ENCODE data around the gene CLIC4. TPM values are rescaled to one million over a fixed set of nuclear protein-coding genes. Genes with fewer than 3 reads are reported as not detected.
A peak's percentile ranks its signal among the peaks of the same experiment; 100 is the strongest.
"Not testable (repeated sequence)": the region's sequence is repeated elsewhere in the genome, so short reads cannot be mapped to it uniquely, and the experiment has no call there.

CLIC4 gene
- total RNA-seq, 1 experiment from 2014 or later: 87.4 TPM

- DNase-seq: no peak
- H3K4me3 ChIP-seq (ENCODE audit: low read length): no peak overlapping the region
- H3K27ac ChIP-seq (ENCODE audit: low read length): no peak overlapping the region
- no peaks in the 10 kb centered on the region for H3K9me2 ChIP-seq (replicated peaks; ENCODE audit: insufficient read depth, low read length)
- no peaks in the 10 kb centered on the region for H3K36me3 ChIP-seq (ENCODE audit: insufficient read depth, low read length)
- no peaks in the 10 kb centered on the region for H3K79me2 ChIP-seq (ENCODE audit: low read length)
- H3K27me3 ChIP-seq (ENCODE audit: low read length): no peaks in the 10 kb centered on the region
- no peaks in the 10 kb centered on the region for H4K20me1 ChIP-seq (ENCODE audit: insufficient read depth, low read depth, low read length)
- no peak overlapping the region for H3K4me2 ChIP-seq (ENCODE audit: low read depth, low read length, poor library complexity, severe bottlenecking)
- H2AFZ ChIP-seq (ENCODE audit: low read length): peak overlapping the region; percentile 42; the same call in 1 of the 2 replicates
- H3K4me1 ChIP-seq (ENCODE audit: low read length): peaks cover 7% of the 10 kb centered on the region
- no peaks in the 10 kb centered on the region for H3K9me3 ChIP-seq (ENCODE audit: low read length)
- no peak overlapping the region for H3K9ac ChIP-seq (ENCODE audit: low read length)
Measured at GRCh38 chr1:24724345-24725208, 20.7 kb upstream of the CLIC4 start.

- no peak overlapping the region for H3K4me2 ChIP-seq (ENCODE audit: low read depth, low read length, poor library complexity, severe bottlenecking)
- no peak overlapping the region for H2AFZ ChIP-seq (ENCODE audit: low read length)
- H3K9ac ChIP-seq (ENCODE audit: low read length): no peak overlapping the region
Measured at GRCh38 chr1:24725209-24725651, 20.0 kb upstream of the CLIC4 start.

GRCh38 chr1:24726741-24727140, 18.5 kb upstream of the CLIC4 start:
- peak; percentile 25 for DNase-seq
- Histone ChIP-seq H2AFZ (ENCODE audit: low read length) (no peak overlapping the region), H4K20me1 (ENCODE audit: insufficient read depth, low read depth, low read length) (no peaks in the 10 kb centered on the region), H3K9ac (ENCODE audit: low read length) (no peak overlapping the region), H3K79me2 (ENCODE audit: low read length) (no peaks in the 10 kb centered on the region), H3K27ac (ENCODE audit: low read length) (no peak overlapping the region), H3K9me2 (replicated peaks; ENCODE audit: insufficient read depth, low read length) (no peaks in the 10 kb centered on the region), H3K9me3 (ENCODE audit: low read length) (no peaks in the 10 kb centered on the region), H3K27me3 (ENCODE audit: low read length) (no peaks in the 10 kb centered on the region), H3K4me1 (ENCODE audit: low read length) (peaks cover 7% of the 10 kb centered on the region), H3K36me3 (ENCODE audit: insufficient read depth, low read length) (no peaks in the 10 kb centered on the region), H3K4me3 (ENCODE audit: low read length) (no peak overlapping the region), H3K4me2 (ENCODE audit: low read depth, low read length, poor library complexity, severe bottlenecking) (no peak overlapping the region)

More at GRCh38 chr1:24725209-24725651, 20.0 kb upstream of the CLIC4 start:
- no peak for DNase-seq
- no peaks in the 10 kb centered on the region for H3K27me3 ChIP-seq (ENCODE audit: low read length)
- peaks cover 7% of the 10 kb centered on the region for H3K4me1 ChIP-seq (ENCODE audit: low read length)
- H3K4me3 ChIP-seq (ENCODE audit: low read length): no peak overlapping the region
- no peak overlapping the region for H3K27ac ChIP-seq (ENCODE audit: low read length)
- H3K9me3 ChIP-seq (ENCODE audit: low read length): no peaks in the 10 kb centered on the region
- no peaks in the 10 kb centered on the region for H3K36me3 ChIP-seq (ENCODE audit: insufficient read depth, low read length)
- H3K9me2 ChIP-seq (replicated peaks; ENCODE audit: insufficient read depth, low read length): no peaks in the 10 kb centered on the region
- H3K79me2 ChIP-seq (ENCODE audit: low read length): no peaks in the 10 kb centered on the region
- H4K20me1 ChIP-seq (ENCODE audit: insufficient read depth, low read depth, low read length): no peaks in the 10 kb centered on the region

- H3K27me3 ChIP-seq (ENCODE audit: low read length): no peaks in the 10 kb centered on the region
- no peak overlapping the region for H3K27ac ChIP-seq (ENCODE audit: low read length)
- H3K9me2 ChIP-seq (replicated peaks; ENCODE audit: insufficient read depth, low read length): no peaks in the 10 kb centered on the region
- no peaks in the 10 kb centered on the region for H3K79me2 ChIP-seq (ENCODE audit: low read length)
- peaks cover 7% of the 10 kb centered on the region for H3K4me1 ChIP-seq (ENCODE audit: low read length)
- peak overlapping the region; percentile 71; the same call in 1 of the 2 replicates for H2AFZ ChIP-seq (ENCODE audit: low read length)
- H3K36me3 ChIP-seq (ENCODE audit: insufficient read depth, low read length): no peaks in the 10 kb centered on the region
- peak overlapping the region; percentile 41; the same call in 1 of the 2 replicates for H3K4me3 ChIP-seq (ENCODE audit: low read length)
- peak; percentile 42 for DNase-seq
- no peaks in the 10 kb centered on the region for H4K20me1 ChIP-seq (ENCODE audit: insufficient read depth, low read depth, low read length)
- peak overlapping the region; percentile 54 for H3K9ac ChIP-seq (ENCODE audit: low read length)
- H3K4me2 ChIP-seq (ENCODE audit: low read depth, low read length, poor library complexity, severe bottlenecking): peak overlapping the region; percentile 65
- no peaks in the 10 kb centered on the region for H3K9me3 ChIP-seq (ENCODE audit: low read length)
Measured at GRCh38 chr1:24727501-24728216, 17.6 kb upstream of the CLIC4 start.

- H3K27me3 ChIP-seq (ENCODE audit: low read length): no peaks in the 10 kb centered on the region
- H3K27ac ChIP-seq (ENCODE audit: low read length): no peak overlapping the region
- H2AFZ ChIP-seq (ENCODE audit: low read length): no peak overlapping the region
- H3K4me1 ChIP-seq (ENCODE audit: low read length): peaks cover 7% of the 10 kb centered on the region
- DNase-seq: no peak
- no peaks in the 10 kb centered on the region for H3K79me2 ChIP-seq (ENCODE audit: low read length)
- H3K9ac ChIP-seq (ENCODE audit: low read length): no peak overlapping the region
- no peak overlapping the region for H3K4me2 ChIP-seq (ENCODE audit: low read depth, low read length, poor library complexity, severe bottlenecking)
- no peaks in the 10 kb centered on the region for H3K9me2 ChIP-seq (replicated peaks; ENCODE audit: insufficient read depth, low read length)
- no peak overlapping the region for H3K4me3 ChIP-seq (ENCODE audit: low read length)
- H4K20me1 ChIP-seq (ENCODE audit: insufficient read depth, low read depth, low read length): no peaks in the 10 kb centered on the region
- no peaks in the 10 kb centered on the region for H3K9me3 ChIP-seq (ENCODE audit: low read length)
- no peaks in the 10 kb centered on the region for H3K36me3 ChIP-seq (ENCODE audit: insufficient read depth, low read length)
Measured at GRCh38 chr1:24728982-24729381, 16.3 kb upstream of the CLIC4 start.

- no peak overlapping the region for H3K4me2 ChIP-seq (ENCODE audit: low read depth, low read length, poor library complexity, severe bottlenecking)
- H3K27ac ChIP-seq (ENCODE audit: low read length): no peak overlapping the region
- H3K4me1 ChIP-seq (ENCODE audit: low read length): peaks cover 28% of the 10 kb centered on the region
- H3K4me3 ChIP-seq (ENCODE audit: low read length): no peak overlapping the region
- no peaks in the 10 kb centered on the region for H3K9me2 ChIP-seq (replicated peaks; ENCODE audit: insufficient read depth, low read length)
- H3K79me2 ChIP-seq (ENCODE audit: low read length): no peaks in the 10 kb centered on the region
- no peak overlapping the region for H2AFZ ChIP-seq (ENCODE audit: low read length)
- no peaks in the 10 kb centered on the region for H3K36me3 ChIP-seq (ENCODE audit: insufficient read depth, low read length)
- no peak for DNase-seq
- no peaks in the 10 kb centered on the region for H3K9me3 ChIP-seq (ENCODE audit: low read length)
- no peaks in the 10 kb centered on the region for H3K27me3 ChIP-seq (ENCODE audit: low read length)
- no peaks in the 10 kb centered on the region for H4K20me1 ChIP-seq (ENCODE audit: insufficient read depth, low read depth, low read length)
- H3K9ac ChIP-seq (ENCODE audit: low read length): no peak overlapping the region
Measured at GRCh38 chr1:24732186-24732885, 12.9 kb upstream of the CLIC4 start.

GRCh38 chr1:24733342-24733741, 11.9 kb upstream of the CLIC4 start:
- peaks cover 31% of the 10 kb centered on the region for H3K4me1 ChIP-seq (ENCODE audit: low read length)
- not testable (repeated sequence) for H3K79me2 ChIP-seq (ENCODE audit: low read length); H3K9ac ChIP-seq (ENCODE audit: low read length); H3K9me3 ChIP-seq (ENCODE audit: low read length); H3K9me2 ChIP-seq (replicated peaks; ENCODE audit: insufficient read depth, low read length); H3K4me2 ChIP-seq (ENCODE audit: low read depth, low read length, poor library complexity, severe bottlenecking); H3K36me3 ChIP-seq (ENCODE audit: insufficient read depth, low read length); H3K27me3 ChIP-seq (ENCODE audit: low read length); H2AFZ ChIP-seq (ENCODE audit: low read length); H3K4me3 ChIP-seq (ENCODE audit: low read length); DNase-seq; H3K27ac ChIP-seq (ENCODE audit: low read length); H4K20me1 ChIP-seq (ENCODE audit: insufficient read depth, low read depth, low read length)

- 0 out of 2 replicates have a peak overlapping the region, but pooled peaks have one; percentile 9 for H3K27ac ChIP-seq (ENCODE audit: low read length)
- peak overlapping the region; percentile 47 for H3K4me2 ChIP-seq (ENCODE audit: low read depth, low read length, poor library complexity, severe bottlenecking)
- H4K20me1 ChIP-seq (ENCODE audit: insufficient read depth, low read depth, low read length): no peaks in the 10 kb centered on the region
- no peaks in the 10 kb centered on the region for H3K9me2 ChIP-seq (replicated peaks; ENCODE audit: insufficient read depth, low read length)
- no peaks in the 10 kb centered on the region for H3K9me3 ChIP-seq (ENCODE audit: low read length)
- peak overlapping the region; percentile 8; the same call in 1 of the 2 replicates for H3K9ac ChIP-seq (ENCODE audit: low read length)
- H2AFZ ChIP-seq (ENCODE audit: low read length): peak overlapping the region; percentile 48
- no peaks in the 10 kb centered on the region for H3K27me3 ChIP-seq (ENCODE audit: low read length)
- no peak overlapping the region for H3K4me3 ChIP-seq (ENCODE audit: low read length)
- H3K36me3 ChIP-seq (ENCODE audit: insufficient read depth, low read length): no peaks in the 10 kb centered on the region
- peaks cover 31% of the 10 kb centered on the region for H3K4me1 ChIP-seq (ENCODE audit: low read length)
- H3K79me2 ChIP-seq (ENCODE audit: low read length): no peaks in the 10 kb centered on the region
- DNase-seq: no peak
Measured at GRCh38 chr1:24735156-24735508, 10.1 kb upstream of the CLIC4 start.

Measured in Karpas-422 (cell line).